IMR-90 (cell line): ENCODE results near the gene CFAP299. TPM values are rescaled to one million over a fixed set of nuclear protein-coding genes. Genes with fewer than 3 reads are reported as not detected.

ENCODE experiments used
- ATAC-seq: fragments of 200-7000 bp; cut with Tn5 transposase; 2 replicates; pipeline ENCODE4 v1.9.1; 2020; ENCODE audit warnings: low read depth, mild to moderate bottlenecking, moderate library complexity
- BruUV-seq: library from RNA; stranded (reverse); fragments of 400-500 nt; replicated peaks from 2 replicates; lab custom pipeline; 2021; lab: Mats Ljungman, UMichigan
- CTCF ChIA-PET: fragments of 300-600 bp; formaldehyde crosslinking; extraction: SDS; loops from one replicate; lab custom pipeline; 2021; ENCODE audit warnings: antibody characterized with exemption; lab: Yijun Ruan, JAX
- POLR2A ChIA-PET: fragments of 300-600 bp; sonication (Branson Sonifier 250); formaldehyde crosslinking; loops from one replicate; lab custom pipeline; 2022; ENCODE audit warnings: antibody characterized with exemption; ENCODE audit not compliant: unreplicated experiment; lab: Charles Lee
- DNase-seq: peaks from one replicate; pipeline ENCODE4 v3.0.0; 2013
- H2AFZ ChIP-seq: replicated peaks from 2 replicates; pipeline ENCODE3; 2013; ENCODE audit warnings: low read length, mild to moderate bottlenecking; ENCODE audit not compliant: poor library complexity
- H2AK5ac ChIP-seq: 2 replicates; pipeline ENCODE4 v1.6.1; 2013; ENCODE audit warnings: low read depth, low read length, inconsistent platforms
- H2AK9ac ChIP-seq: replicated peaks from 2 replicates; pipeline ENCODE3; 2013; ENCODE audit warnings: mild to moderate bottlenecking, low read depth, low read length, moderate library complexity; ENCODE audit not compliant: poor library complexity
- H2BK120ac ChIP-seq: 2 replicates; pipeline ENCODE4 v1.6.1; 2013; ENCODE audit warnings: low read depth, low read length, inconsistent platforms
- H2BK15ac ChIP-seq: 3 replicates; pipeline ENCODE4 v1.6.1; 2013; ENCODE audit warnings: low read depth, low read length, inconsistent platforms
- H2BK20ac ChIP-seq: 2 replicates; pipeline ENCODE4 v1.6.1; 2013; ENCODE audit warnings: low read depth, mild to moderate bottlenecking, inconsistent platforms, low read length, moderate library complexity
- H2BK5ac ChIP-seq: 2 replicates; pipeline ENCODE4 v1.6.1; 2013; ENCODE audit warnings: mild to moderate bottlenecking, low read depth, low read length, inconsistent platforms; ENCODE audit not compliant: poor library complexity, severe bottlenecking
- H3K14ac ChIP-seq: replicated peaks from 2 replicates; pipeline ENCODE4 v1.6.1; 2013; ENCODE audit warnings: low read depth, low read length, inconsistent platforms
- H3K18ac ChIP-seq: 2 replicates; pipeline ENCODE4 v1.6.1; 2013; ENCODE audit warnings: low read depth, low read length, control low read depth
- H3K23ac ChIP-seq: 2 replicates; pipeline ENCODE4 v1.6.1; 2013; ENCODE audit warnings: low read depth, low read length, inconsistent platforms
- H3K27ac ChIP-seq: 2 replicates; pipeline ENCODE4 v1.5.1; 2013; ENCODE audit warnings: mild to moderate bottlenecking, control low read depth, low read length; ENCODE audit not compliant: insufficient read depth
- H3K27me3 ChIP-seq: 2 replicates; pipeline ENCODE4 v1.6.1; 2013; ENCODE audit warnings: low read length; ENCODE audit not compliant: control insufficient read depth, insufficient read depth
- H3K36me3 ChIP-seq: 2 replicates; pipeline ENCODE4 v1.6.1; 2013; ENCODE audit warnings: low read length, mixed read lengths; ENCODE audit not compliant: control insufficient read depth, insufficient read depth
- H3K4ac ChIP-seq: 2 replicates; pipeline ENCODE4 v1.6.1; 2013; ENCODE audit warnings: low read depth, low read length, inconsistent platforms
- H3K4me1 ChIP-seq: 2 replicates; pipeline ENCODE4 v1.6.1; 2013; ENCODE audit warnings: low read length, mixed read lengths; ENCODE audit not compliant: control insufficient read depth, insufficient read depth
- H3K4me2 ChIP-seq: 2 replicates; pipeline ENCODE4 v1.6.1; 2013; ENCODE audit warnings: low read depth, mild to moderate bottlenecking, control low read depth, low read length, moderate library complexity
- H3K4me3 ChIP-seq: 2 replicates; pipeline ENCODE4 v1.5.1; 2013; ENCODE audit warnings: low read depth, mild to moderate bottlenecking, control low read depth, low read length, moderate library complexity; ENCODE audit not compliant: insufficient read depth
- H3K56ac ChIP-seq: 2 replicates; pipeline ENCODE4 v1.6.1; 2013; ENCODE audit warnings: low read length, inconsistent platforms; ENCODE audit not compliant: insufficient read depth; ENCODE audit errors: extremely low read depth
- H3K79me1 ChIP-seq, 2 experiments: 2 replicates each; pipeline ENCODE4 v1.6.1; 2013; ENCODE audit warnings: low read length in 2 of 2, inconsistent platforms in 1 of 2, low read depth in 1 of 2
- H3K9ac ChIP-seq: 2 replicates; pipeline ENCODE4 v1.6.1; 2013; ENCODE audit warnings: low read depth, low read length, control low read depth
- H3K9me1 ChIP-seq: 2 replicates; pipeline ENCODE4 v1.6.1; 2013; ENCODE audit warnings: low read length, inconsistent platforms; ENCODE audit not compliant: insufficient read depth
- H3K9me3 ChIP-seq: 2 replicates; pipeline ENCODE4 v1.6.1; 2013; ENCODE audit warnings: low read length; ENCODE audit not compliant: control insufficient read depth, insufficient read depth
- H4K20me1 ChIP-seq: 2 replicates; pipeline ENCODE4 v1.6.1; 2013; ENCODE audit warnings: low read length, inconsistent platforms; ENCODE audit not compliant: insufficient read depth
- H4K5ac ChIP-seq: 2 replicates; pipeline ENCODE4 v1.6.1; 2013; ENCODE audit warnings: mild to moderate bottlenecking, low read depth, low read length, control low read depth
- H4K8ac ChIP-seq, 2 experiments: 2 replicates each; pipeline ENCODE4 v1.6.1; 2013; ENCODE audit warnings: low read depth in 2 of 2, low read length in 2 of 2, control low read depth in 1 of 2, inconsistent platforms in 1 of 2
- H4K91ac ChIP-seq: 2 replicates; pipeline ENCODE4 v1.6.1; 2013; ENCODE audit warnings: low read depth, low read length, inconsistent platforms; ENCODE audit not compliant: insufficient read depth
- BHLHE40 ChIP-seq: fragments of 150-350 bp; IDR thresholded peaks from 2 replicates; pipeline ENCODE4 v1.6.1; 2016; ENCODE audit warnings: mild to moderate bottlenecking, low read depth, low read length
- CEBPB ChIP-seq: IDR thresholded peaks from 2 replicates; pipeline ENCODE4 v1.6.1; 2012; ENCODE audit warnings: low read depth, low read length, improper control_type of control experiment
- CHD1 ChIP-seq: IDR thresholded peaks from 2 replicates; pipeline ENCODE4 v1.6.1; 2012; ENCODE audit warnings: low read depth, low read length, improper control_type of control experiment
- CTCF ChIP-seq: conservative IDR thresholded peaks from 2 replicates; pipeline ENCODE4 v1.5.1; 2012; ENCODE audit warnings: mild to moderate bottlenecking, low read depth, low read length, improper control_type of control experiment
- ELK1 ChIP-seq: fragments of 150-350 bp; IDR thresholded peaks from 2 replicates; pipeline ENCODE4 v1.6.1; 2016; ENCODE audit warnings: low read depth, mild to moderate bottlenecking, low read length, moderate library complexity, borderline replicate concordance
- FOS ChIP-seq: fragments of 150-350 bp; IDR thresholded peaks from 2 replicates; pipeline ENCODE4 v1.6.1; 2016; ENCODE audit warnings: low read depth, low read length
- MAFK ChIP-seq: IDR thresholded peaks from 2 replicates; pipeline ENCODE4 v1.6.1; 2012; ENCODE audit warnings: low read depth, low read length, improper control_type of control experiment
- MAZ ChIP-seq: IDR thresholded peaks from 2 replicates; pipeline ENCODE4 v1.6.1; 2012; ENCODE audit warnings: low read depth, mild to moderate bottlenecking, low read length, improper control_type of control experiment, moderate library complexity, borderline replicate concordance
- MXI1 ChIP-seq: IDR thresholded peaks from 2 replicates; pipeline ENCODE4 v1.6.1; 2012; ENCODE audit warnings: low read depth, mild to moderate bottlenecking, low read length, moderate library complexity, borderline replicate concordance
- NFE2L2 ChIP-seq: fragments of 150-350 bp; IDR thresholded peaks from 2 replicates; pipeline ENCODE4 v1.6.1; 2016; ENCODE audit warnings: low read depth, mild to moderate bottlenecking, low read length
- POLR2A ChIP-seq: IDR thresholded peaks from 2 replicates; pipeline ENCODE4 v1.6.1; 2012; ENCODE audit warnings: mild to moderate bottlenecking, low read depth, low read length
- RAD21 ChIP-seq: IDR thresholded peaks from 2 replicates; pipeline ENCODE4 v1.6.1; 2012; ENCODE audit warnings: low read length, improper control_type of control experiment
- RCOR1 ChIP-seq: IDR thresholded peaks from 2 replicates; pipeline ENCODE4 v1.6.1; 2012; ENCODE audit warnings: mild to moderate bottlenecking, low read length, improper control_type of control experiment; ENCODE audit not compliant: insufficient replicate concordance
- RFX5 ChIP-seq: IDR thresholded peaks from 2 replicates; pipeline ENCODE4 v1.8.0; 2012; ENCODE audit warnings: low read depth, mild to moderate bottlenecking, low read length, moderate library complexity
- SMC3 ChIP-seq: fragments of 150-350 bp; IDR thresholded peaks from 2 replicates; pipeline ENCODE4 v1.6.1; 2016; ENCODE audit warnings: low read depth, mild to moderate bottlenecking, antibody characterized with exemption, low read length, moderate library complexity
- USF2 ChIP-seq: fragments of 150-350 bp; IDR thresholded peaks from 2 replicates; pipeline ENCODE4 v1.6.1; 2017; ENCODE audit warnings: mild to moderate bottlenecking, antibody characterized with exemption, low read length, low read depth
- WGBS, 2 experiments: methylation state at CpG; one replicate each; pipeline versions ENCODE4 v1.1.5 to v1.1.7; 2013; ENCODE audit warnings: missing lambda C conversion rate in 2 of 2; ENCODE audit not compliant: insufficient read length in 1 of 2; ENCODE audit errors: extremely low coverage in 2 of 2; 5-methylcytosine and 5-hydroxymethylcytosine counted together
- dilution Hi-C: fragments of 300-500 bp; cut with HindIII; formaldehyde crosslinking; loops from one replicate; pipeline ENCODE4 v1.14.3; 2018; ENCODE audit warnings: low sequenced_read_pairs; ENCODE audit not compliant: unreplicated experiment
- in situ Hi-C: fragments of 300-500 bp; cut with MboI; formaldehyde crosslinking; loops from 3 replicates; pipeline ENCODE4 v1.14.3; 2019; ENCODE audit warnings: low sequenced_read_pairs, inconsistent platforms, mixed read lengths
- intact Hi-C: fragments of 100-400 bp; cut with micrococcal nuclease; formaldehyde crosslinking; loops from 2 replicates; pipeline ENCODE4 v1.10.0; 2022
- polyA plus RNA-seq, 3 experiments: library from polyadenylated mRNA; depleted of rRNA; stranded (reverse); fragments of >200 nt; gene quantifications; 2 replicates each; pipeline ENCODE4 v1.2.3, GENCODE V29; 2012; ENCODE audit warnings: low replicate concordance in 1 of 3
- total RNA-seq: library from RNA; depleted of rRNA; stranded (reverse); fragments of >200 nt; gene quantifications from 2 replicates; pipeline ENCODE4 v1.2.3, GENCODE V29; 2012

Gene CFAP299
- total and polyA plus RNA-seq, 2 of the 4 experiments (the other 2 are of a cell fraction): 1.0 to 1.1 TPM

GRCh38 chr4:80637190-80637589, 301.7 kb downstream of the CFAP299 start:
- CTCF ChIA-PET: interaction anchor here (1.4 kb wide), 1 partner anchor 9 kb away, joined by 3 read pairs; no protein-coding TSS in a partner anchor
- H2AK5ac ChIP-seq: no peak overlapping the region
- H3K9me1 ChIP-seq: no peaks in the 10 kb centered on the region
- TF ChIP-seq RFX5 (no peak), RCOR1 (no peak), CTCF (no peak), CEBPB (no peak), RAD21 (no peak), BHLHE40 (no peak), CHD1 (no peak), NFE2L2 (no peak), POLR2A (no peak), SMC3 (no peak), FOS (no peak), MXI1 (no peak), USF2 (no peak), MAZ (no peak), ELK1 (no peak), MAFK (no peak)
- H4K20me1 ChIP-seq: no peaks in the 10 kb centered on the region
- no peaks in the 10 kb centered on the region for H3K27me3 ChIP-seq
- H3K18ac ChIP-seq: no peak overlapping the region
- H3K9me3 ChIP-seq: no peaks in the 10 kb centered on the region
- WGBS, 2 experiments: no CpG with 5 or more reads among the region's 2 CpGs
- DNase-seq: no peak
- no peak for ATAC-seq
- no peaks in the 10 kb centered on the region for H3K36me3 ChIP-seq
- no TSS peak for BruUV-seq
- in situ Hi-C loops: no loop called here
- H3K27ac ChIP-seq: no peak overlapping the region
- POLR2A ChIA-PET: no interaction called here
- no peak overlapping the region for H2AFZ ChIP-seq
- no peaks in the 10 kb centered on the region for H3K79me1 ChIP-seq
- dilution Hi-C loops: no loop called here
- no peak overlapping the region for H4K5ac ChIP-seq
- H2BK5ac ChIP-seq: no peak overlapping the region
- H3K23ac ChIP-seq: no peak overlapping the region
- no peak overlapping the region for H3K9ac ChIP-seq
- H2BK120ac ChIP-seq: no peak overlapping the region
- no peak overlapping the region for H3K4me3 ChIP-seq
- no peak overlapping the region for H2BK20ac ChIP-seq
- no peaks in the 10 kb centered on the region for H3K4me1 ChIP-seq
- H3K56ac ChIP-seq: no peak overlapping the region
- no peak overlapping the region for H2BK15ac ChIP-seq
- H2AK9ac ChIP-seq: no peak overlapping the region
- H4K91ac ChIP-seq: no peak overlapping the region
- H3K4ac ChIP-seq: no peak overlapping the region
- H3K4me2 ChIP-seq: no peak overlapping the region
- H4K8ac ChIP-seq: no peak overlapping the region
- H3K14ac ChIP-seq: no peak overlapping the region
- intact Hi-C loops: no loop called here
